Ishikawa (cell line): ENCODE measurements around the gene CCL26.

Experiments
- CEBPB ChIP-seq: IDR thresholded peaks from 2 replicates; pipeline ENCODE4 v1.6.1; 2012
- CREB1 ChIP-seq: IDR thresholded peaks from 2 replicates; pipeline ENCODE4 v1.6.1; 2012; ENCODE audit warnings: low read depth
- EGR1 ChIP-seq: IDR thresholded peaks from 2 replicates; pipeline ENCODE4 v1.6.1; 2012
- EP300 ChIP-seq: IDR thresholded peaks from 2 replicates; pipeline ENCODE4 v1.6.1; 2012; ENCODE audit warnings: borderline replicate concordance
- FOXM1 ChIP-seq: IDR thresholded peaks from 2 replicates; pipeline ENCODE4 v1.6.1; 2012; ENCODE audit warnings: low read depth, borderline replicate concordance
- NFIC ChIP-seq: IDR thresholded peaks from 2 replicates; pipeline ENCODE4 v1.6.1; 2012
- RAD21 ChIP-seq: IDR thresholded peaks from 2 replicates; pipeline ENCODE4 v1.6.1; 2012; ENCODE audit warnings: low read depth
- TAF1 ChIP-seq: IDR thresholded peaks from 2 replicates; pipeline ENCODE4 v1.6.1; 2012; ENCODE audit warnings: low read depth, mild to moderate bottlenecking
- TCF12 ChIP-seq: IDR thresholded peaks from 2 replicates; pipeline ENCODE4 v1.6.1; 2012; ENCODE audit warnings: low read depth
- TEAD4 ChIP-seq: IDR thresholded peaks from 2 replicates; pipeline ENCODE4 v1.6.1; 2012
- USF1 ChIP-seq: IDR thresholded peaks from 2 replicates; pipeline ENCODE4 v1.6.1; 2012
- YY1 ChIP-seq: IDR thresholded peaks from 2 replicates; pipeline ENCODE4 v1.6.1; 2012; ENCODE audit warnings: low read depth
- ZBTB7A ChIP-seq: IDR thresholded peaks from 2 replicates; pipeline ENCODE4 v1.6.1; 2012; ENCODE audit warnings: low read depth
- TF ChIP-seq, protein P1 (sequence below): IDR thresholded peaks from 2 replicates; pipeline ENCODE4 v1.6.1; 2012
- TF ChIP-seq, protein P2 (sequence below): IDR thresholded peaks from 2 replicates; pipeline ENCODE4 v1.6.1; 2012; ENCODE audit warnings: low read depth, mild to moderate bottlenecking

CCL26 gene

GRCh38 chr7:75795831-75796285 lies 23.8 kb upstream of the CCL26 start:
- TF ChIP-seq, protein P1, sequence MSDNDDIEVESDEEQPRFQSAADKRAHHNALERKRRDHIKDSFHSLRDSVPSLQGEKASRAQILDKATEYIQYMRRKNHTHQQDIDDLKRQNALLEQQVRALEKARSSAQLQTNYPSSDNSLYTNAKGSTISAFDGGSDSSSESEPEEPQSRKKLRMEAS = no peak
- no peak for TF ChIP-seq FOXM1

DNA sequence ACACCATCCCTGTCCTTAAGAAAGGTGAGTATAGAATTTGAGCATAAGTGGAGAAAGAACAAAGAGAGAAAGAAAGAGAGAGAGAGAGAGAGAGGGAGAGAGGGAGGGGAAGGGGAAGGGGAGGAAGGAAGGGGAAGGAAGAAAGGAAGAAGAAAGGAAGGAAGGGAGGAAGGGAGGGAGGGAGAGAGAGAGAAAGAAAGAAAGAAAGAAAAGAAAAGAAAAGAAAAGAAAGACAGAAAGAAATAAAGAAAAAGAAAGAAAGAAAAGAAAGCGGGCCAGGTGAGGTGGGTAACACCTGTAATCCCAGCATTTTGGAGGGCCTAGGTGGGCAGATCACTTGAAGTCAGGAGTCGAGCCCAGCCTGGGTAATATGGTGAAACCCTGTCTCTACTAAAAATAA lies 21.7 kb upstream of the CCL26 start:
- TF ChIP-seq YY1 (no peak), CEBPB (no peak), RAD21 (no peak), EP300 (no peak), TEAD4 (no peak), EGR1 (no peak), CREB1 (no peak), USF1 (no peak), FOXM1 (no peak), NFIC (no peak), TAF1 (no peak), ZBTB7A (no peak), TCF12 (no peak)
- TF ChIP-seq, protein P1 = no peak
- TF ChIP-seq, protein P2, sequence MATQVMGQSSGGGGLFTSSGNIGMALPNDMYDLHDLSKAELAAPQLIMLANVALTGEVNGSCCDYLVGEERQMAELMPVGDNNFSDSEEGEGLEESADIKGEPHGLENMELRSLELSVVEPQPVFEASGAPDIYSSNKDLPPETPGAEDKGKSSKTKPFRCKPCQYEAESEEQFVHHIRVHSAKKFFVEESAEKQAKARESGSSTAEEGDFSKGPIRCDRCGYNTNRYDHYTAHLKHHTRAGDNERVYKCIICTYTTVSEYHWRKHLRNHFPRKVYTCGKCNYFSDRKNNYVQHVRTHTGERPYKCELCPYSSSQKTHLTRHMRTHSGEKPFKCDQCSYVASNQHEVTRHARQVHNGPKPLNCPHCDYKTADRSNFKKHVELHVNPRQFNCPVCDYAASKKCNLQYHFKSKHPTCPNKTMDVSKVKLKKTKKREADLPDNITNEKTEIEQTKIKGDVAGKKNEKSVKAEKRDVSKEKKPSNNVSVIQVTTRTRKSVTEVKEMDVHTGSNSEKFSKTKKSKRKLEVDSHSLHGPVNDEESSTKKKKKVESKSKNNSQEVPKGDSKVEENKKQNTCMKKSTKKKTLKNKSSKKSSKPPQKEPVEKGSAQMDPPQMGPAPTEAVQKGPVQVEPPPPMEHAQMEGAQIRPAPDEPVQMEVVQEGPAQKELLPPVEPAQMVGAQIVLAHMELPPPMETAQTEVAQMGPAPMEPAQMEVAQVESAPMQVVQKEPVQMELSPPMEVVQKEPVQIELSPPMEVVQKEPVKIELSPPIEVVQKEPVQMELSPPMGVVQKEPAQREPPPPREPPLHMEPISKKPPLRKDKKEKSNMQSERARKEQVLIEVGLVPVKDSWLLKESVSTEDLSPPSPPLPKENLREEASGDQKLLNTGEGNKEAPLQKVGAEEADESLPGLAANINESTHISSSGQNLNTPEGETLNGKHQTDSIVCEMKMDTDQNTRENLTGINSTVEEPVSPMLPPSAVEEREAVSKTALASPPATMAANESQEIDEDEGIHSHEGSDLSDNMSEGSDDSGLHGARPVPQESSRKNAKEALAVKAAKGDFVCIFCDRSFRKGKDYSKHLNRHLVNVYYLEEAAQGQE = no peak

- TF ChIP-seq TAF1 = no peak
- no peak for TF ChIP-seq TCF12
- no peak for TF ChIP-seq EGR1
Observed at GRCh38 chr7:75789361-75789924, 17.4 kb upstream of the CCL26 start.

- TF ChIP-seq USF1 (no peak), CEBPB (no peak), TCF12 (no peak), CREB1 (no peak), TEAD4 (no peak), EP300 (no peak), TAF1 (no peak), FOXM1 (no peak), YY1 (no peak), ZBTB7A (no peak), NFIC (no peak), RAD21 (no peak), EGR1 (no peak)
- TF ChIP-seq, protein P1 = no peak
- TF ChIP-seq, protein P2 = no peak
Observed at GRCh38 chr7:75776295-75776971, 4.4 kb upstream of the CCL26 start.

GRCh38 chr7:75771224-75771623 lies 787 bp downstream of the CCL26 start:
- TF ChIP-seq, protein P1 = no peak
- TF ChIP-seq EGR1 (no peak), YY1 (no peak), TEAD4 (no peak), ZBTB7A (no peak), RAD21 (no peak), USF1 (no peak), FOXM1 (no peak), CEBPB (no peak)
- TF ChIP-seq, protein P2 = no peak
